ENCODE results near the gene BRDT. TPM values are rescaled to one million over a fixed set of nuclear protein-coding genes. Genes with fewer than 3 reads are reported as not detected.

Gene BRDT
- total and polyA plus RNA-seq, 2 of the 8 experiments (the other 6 are each of a cell fraction or from before 2014, with no cell fraction given) = 0.08 TPM; not detected in 1

- no peaks in the 10 kb centered on the region for H3K79me1 ChIP-seq (ENCODE audit: low read depth, low read length)
- no peak overlapping the region for H2BK5ac ChIP-seq (ENCODE audit: low read depth, low read length)
- H3K9ac ChIP-seq (replicated peaks in 1 of 4; ENCODE audit: extremely low read depth in 1 of 4, low read depth in 3 of 4, low read length in 3 of 4) = no peak overlapping the region
- no peak overlapping the region for H2BK20ac ChIP-seq (ENCODE audit: low read length)
- no peaks in the 10 kb centered on the region for H4K20me1 ChIP-seq (replicated peaks in 1 of 2; ENCODE audit: control insufficient read depth in 1 of 2, insufficient read depth in 2 of 2, low read length in 2 of 2)
- H3K4me1 ChIP-seq (replicated peaks in 1 of 4; ENCODE audit: control insufficient read depth in 3 of 4, insufficient read depth in 4 of 4, low read length in 3 of 4) = peaks cover 0 to 4% (median 0%) of the 10 kb centered on the region in 4 experiments; a peak in 3 of 7 replicates
- H2BK120ac ChIP-seq (replicated peaks; ENCODE audit: low read depth, low read length) = no peak overlapping the region
- H4K8ac ChIP-seq (ENCODE audit: extremely low read depth, insufficient read depth, low read length) = no peak overlapping the region
- no peak overlapping the region for H2AFZ ChIP-seq (ENCODE audit: low read length)
- H3K23me2 ChIP-seq (ENCODE audit: low read depth, low read length) = no peaks in the 10 kb centered on the region
- WGBS, 2 experiments (ENCODE audit: extremely low coverage in 1 of 2, insufficient coverage in 1 of 2, insufficient read length in 1 of 2, insufficient replicate concordance in 2 of 2, low coverage in 1 of 2, low lambda C conversion rate in 2 of 2, missing lambda C conversion rate in 1 of 2) = 100% methylated on average over 1 of the region's 1 CpG; no CpG with 5 or more reads in 1 of the 2 experiments
- no peak overlapping the region for H3K14ac ChIP-seq (ENCODE audit: insufficient read length)
- POLR2A ChIA-PET (ENCODE audit: partially characterized antibody) = no interaction called here
- H4K91ac ChIP-seq (replicated peaks; ENCODE audit: insufficient read length, low read length) = no peak overlapping the region
- no peak overlapping the region for H2AK5ac ChIP-seq (ENCODE audit: low read depth, low read length)
- H3K27ac ChIP-seq (ENCODE audit: low read depth, low read length) = no peak overlapping the region
- no peak overlapping the region for H3K18ac ChIP-seq (ENCODE audit: extremely low read depth, low read length)
- no peak overlapping the region for H3K4me2 ChIP-seq (ENCODE audit: insufficient read depth in 1 of 2, low read depth in 2 of 2, low read length in 2 of 2)
- no peak overlapping the region for H4K5ac ChIP-seq (ENCODE audit: insufficient read length, low read depth, low read length)
- H3K4ac ChIP-seq (replicated peaks; ENCODE audit: insufficient read length, low read depth, low read length) = no peak overlapping the region
- no peaks in the 10 kb centered on the region for H3K9me3 ChIP-seq (ENCODE audit: insufficient read depth in 2 of 2, low read depth in 1 of 2, low read length in 1 of 2)
- no peaks in the 10 kb centered on the region for H3K79me2 ChIP-seq (ENCODE audit: control insufficient read depth in 1 of 2, insufficient read depth in 2 of 2, low read length in 2 of 2)
- H3K23ac ChIP-seq (ENCODE audit: insufficient read length) = no peak overlapping the region
- no peaks in the 10 kb centered on the region for H3K36me3 ChIP-seq (ENCODE audit: control insufficient read depth in 2 of 4, insufficient read depth in 4 of 4, low read length in 3 of 4)
- no peak for DNase-seq (ENCODE audit: low read depth in 1 of 2, low spot score in 2 of 2)
- no peak overlapping the region for H3K56ac ChIP-seq (replicated peaks; ENCODE audit: insufficient read length, low read depth, low read length)
- H3K4me3 ChIP-seq (ENCODE audit: extremely low read depth in 1 of 4, insufficient read depth in 2 of 4, low read depth in 3 of 4, low read length in 4 of 4) = no peak overlapping the region
- FAIRE-seq = no peak
- CTCF ChIA-PET (ENCODE audit: partially characterized antibody) = no interaction called here
- H2BK15ac ChIP-seq (ENCODE audit: low read length) = no peak overlapping the region
- no peaks in the 10 kb centered on the region for H3K27me3 ChIP-seq (replicated peaks in 1 of 4; ENCODE audit: control insufficient read depth in 3 of 4, extremely low read depth in 1 of 4, insufficient read depth in 3 of 4, low read length in 3 of 4)
- H2BK12ac ChIP-seq (ENCODE audit: low read depth, low read length) = no peak overlapping the region
- no peak for TF ChIP-seq RNF2 (IDR thresholded peaks at IDR 0.05; ENCODE audit: borderline replicate concordance, low read depth, low read length, missing control alignments, poor library complexity, severe bottlenecking)
- no peak for TF ChIP-seq KDM1A (IDR thresholded peaks at IDR 0.05; ENCODE audit: borderline replicate concordance, low read length)
- no peak for TF ChIP-seq CTBP2 (IDR thresholded peaks at IDR 0.05; ENCODE audit: borderline replicate concordance, insufficient read depth, insufficient read length, low read length)
- no peak for TF ChIP-seq GABPA (IDR thresholded peaks at IDR 0.05; ENCODE audit: borderline replicate concordance, insufficient read depth, low read length)
- TF ChIP-seq CEBPB (IDR thresholded peaks at IDR 0.05; ENCODE audit: low read depth, low read length) = no peak
- TF ChIP-seq SUZ12 (IDR thresholded peaks at IDR 0.05; ENCODE audit: low read length) = no peak
- no peak for TF ChIP-seq SRF (IDR thresholded peaks at IDR 0.05; ENCODE audit: low read depth, low read length)
- TF ChIP-seq JUND (IDR thresholded peaks at IDR 0.05; ENCODE audit: low read length) = no peak
- TF ChIP-seq E2F6 (IDR thresholded peaks at IDR 0.05) = no peak
- no peak for TF ChIP-seq TAF1 (IDR thresholded peaks at IDR 0.05; ENCODE audit: low read depth, low read length)
- no peak for TF ChIP-seq RBBP5 (IDR thresholded peaks at IDR 0.05; ENCODE audit: borderline replicate concordance, low read depth, low read length)
- no peak for TF ChIP-seq USF2 (IDR thresholded peaks at IDR 0.05; ENCODE audit: low read length)
- TF ChIP-seq POU5F1 (IDR thresholded peaks at IDR 0.05; ENCODE audit: low read depth, low read length) = no peak
Observed at GRCh38 chr1:91912266-91912665, 36.9 kb upstream of the BRDT start.
